GM12892 (cell line): ENCODE results near the gene CLMN.

Experiments used
- POLR2A ChIP-seq: IDR thresholded peaks from 2 replicates; pipeline ENCODE4 v1.6.1; 2011; ENCODE audit warnings: low read depth, low read length, control low read depth
- TAF1 ChIP-seq: IDR thresholded peaks from 2 replicates; pipeline ENCODE4 v1.6.1; 2011; ENCODE audit warnings: low read depth, mild to moderate bottlenecking, control low read depth, low read length, borderline replicate concordance

DNA sequence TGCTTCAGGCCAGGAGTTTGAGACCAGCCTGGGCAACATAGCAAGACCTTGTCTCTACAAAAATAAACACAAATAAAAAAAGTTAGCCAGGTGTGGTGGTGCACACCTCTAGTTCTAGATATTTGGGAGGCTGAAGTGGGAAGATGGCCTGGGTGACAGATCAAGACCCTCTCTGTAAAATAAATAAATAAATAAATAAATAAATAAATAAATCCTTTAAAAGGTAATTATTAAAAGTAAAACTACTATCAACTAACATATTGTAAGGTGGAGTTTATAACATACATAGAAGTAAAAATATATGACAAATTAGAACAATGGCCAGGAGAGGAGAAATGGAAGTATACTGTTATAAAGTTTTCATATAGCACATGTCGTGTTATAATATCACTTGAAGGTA lies 33.3 kb upstream of the CLMN start:
- TF ChIP-seq TAF1 (no peak), POLR2A (no peak)
